ENCODE data around the gene SOCS7.
"Not testable (repeated sequence)": the region's sequence is repeated elsewhere in the genome, so short reads cannot be mapped to it uniquely, and the experiment has no call there.

The SOCS7 gene

GRCh38 chr17:38421871-38422827 is 70.5 kb downstream of the SOCS7 start:
- DNase-seq, result no peak

DNA sequence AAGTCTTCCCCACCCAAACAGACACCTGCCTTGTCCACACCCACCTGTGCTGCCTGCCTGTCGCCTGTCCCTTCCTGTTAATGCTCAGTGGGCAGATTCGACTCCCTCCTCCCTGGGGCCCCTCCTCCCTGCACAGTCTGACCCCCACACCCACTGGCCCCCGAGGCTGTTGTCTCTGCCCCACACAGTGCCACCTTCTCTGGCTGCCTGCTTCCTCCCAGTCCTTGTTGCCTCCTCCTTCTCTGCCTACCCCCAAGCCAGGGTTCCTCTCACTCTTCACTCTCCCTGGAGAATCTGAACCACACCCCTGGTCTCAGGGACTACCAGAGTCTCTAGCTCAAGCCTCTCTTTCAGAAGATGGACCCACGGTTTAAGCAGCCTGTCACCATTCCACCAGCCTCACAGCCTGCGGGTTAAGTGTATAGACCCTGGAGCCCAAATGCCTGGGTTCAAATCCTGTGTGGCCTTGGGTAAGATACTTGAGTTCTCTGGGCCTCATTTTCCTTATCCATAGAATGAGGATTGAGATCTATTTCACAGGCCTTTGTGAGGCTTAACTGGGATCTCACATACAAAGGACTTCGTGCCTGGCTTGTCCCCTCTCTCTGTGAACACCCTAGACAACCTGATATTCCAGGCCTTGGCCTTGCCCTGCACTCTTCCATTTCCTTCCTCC is 72.8 kb downstream of the SOCS7 start:
- no peak for DNase-seq

DNA sequence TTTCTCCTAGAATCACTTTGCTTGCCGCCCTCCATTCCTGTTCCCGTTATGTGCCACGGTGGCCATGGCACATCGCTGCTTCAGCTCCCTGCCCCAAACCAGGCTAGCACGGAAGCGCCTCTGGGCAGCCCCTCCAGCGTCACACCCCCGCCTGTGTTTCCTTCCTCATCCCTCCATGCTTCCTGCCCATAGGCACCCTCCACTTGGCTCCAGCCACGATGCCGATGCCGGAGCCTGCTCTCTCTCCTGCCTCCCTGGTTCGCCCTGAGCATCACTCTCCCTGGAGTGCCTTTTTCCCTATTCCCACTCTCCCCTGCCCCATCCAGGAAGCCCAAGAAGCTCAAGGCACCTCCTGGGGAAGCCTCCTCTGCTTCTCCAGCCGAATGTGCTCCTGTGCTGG is 73.4 kb downstream of the SOCS7 start:
- DNase-seq, result no peak

DNA sequence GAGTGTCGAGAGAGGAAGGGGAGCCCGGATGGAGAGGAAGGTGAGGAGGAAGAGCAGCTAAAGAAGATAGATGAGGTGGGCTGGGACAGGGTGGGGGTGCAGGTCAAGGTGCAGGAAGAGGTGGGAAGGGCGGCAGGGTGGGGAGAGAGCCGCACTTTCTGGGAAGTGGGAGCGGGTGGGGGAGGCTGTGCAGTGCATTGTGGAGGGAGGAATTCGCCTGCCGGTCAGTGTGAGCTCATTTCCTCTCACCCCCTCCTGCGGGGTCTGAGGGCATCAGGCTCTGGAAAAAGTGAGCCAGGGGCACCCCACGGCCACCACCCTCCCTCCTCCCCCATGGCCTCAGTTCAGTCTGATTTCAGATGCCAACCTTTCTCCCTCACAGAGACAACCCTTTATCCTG is 74.1 kb downstream of the SOCS7 start:
- DNase-seq, result no peak

DNA sequence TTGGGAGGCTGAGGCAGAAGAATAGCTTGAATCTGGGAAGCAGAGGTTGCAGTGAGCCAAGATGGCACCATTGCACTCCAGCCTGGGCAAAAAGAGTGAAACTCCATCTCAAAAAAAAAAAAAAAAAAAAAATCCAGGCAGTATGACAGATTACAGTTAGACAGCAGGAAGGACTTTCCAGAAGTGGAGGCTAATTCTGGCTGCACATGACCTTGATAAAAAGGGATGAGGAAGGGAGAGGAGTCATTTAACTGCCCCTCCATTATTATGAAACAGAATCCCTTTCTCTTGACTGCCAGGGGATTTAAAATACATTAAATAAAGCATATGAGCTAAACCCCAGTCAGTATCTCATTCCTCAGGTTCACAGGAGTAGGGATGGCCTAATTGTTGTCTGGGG is 74.8 kb downstream of the SOCS7 start:
- no peak for DNase-seq

- no peak for DNase-seq
Measured at GRCh38 chr17:38427160-38427949, 75.7 kb downstream of the SOCS7 start.

- no peak for DNase-seq
Measured at GRCh38 chr17:38428112-38428642, 76.5 kb downstream of the SOCS7 start, which contains the start of gene ARHGAP23. TSS of gene ARHGAP23 (plus strand) at chr17:38428464. CDS start at chr17:38428486, 22 bp downstream.

GRCh38 chr17:38428643-38429371 is 77.2 kb downstream of the SOCS7 start:
- DNase-seq, result no peak

DNA sequence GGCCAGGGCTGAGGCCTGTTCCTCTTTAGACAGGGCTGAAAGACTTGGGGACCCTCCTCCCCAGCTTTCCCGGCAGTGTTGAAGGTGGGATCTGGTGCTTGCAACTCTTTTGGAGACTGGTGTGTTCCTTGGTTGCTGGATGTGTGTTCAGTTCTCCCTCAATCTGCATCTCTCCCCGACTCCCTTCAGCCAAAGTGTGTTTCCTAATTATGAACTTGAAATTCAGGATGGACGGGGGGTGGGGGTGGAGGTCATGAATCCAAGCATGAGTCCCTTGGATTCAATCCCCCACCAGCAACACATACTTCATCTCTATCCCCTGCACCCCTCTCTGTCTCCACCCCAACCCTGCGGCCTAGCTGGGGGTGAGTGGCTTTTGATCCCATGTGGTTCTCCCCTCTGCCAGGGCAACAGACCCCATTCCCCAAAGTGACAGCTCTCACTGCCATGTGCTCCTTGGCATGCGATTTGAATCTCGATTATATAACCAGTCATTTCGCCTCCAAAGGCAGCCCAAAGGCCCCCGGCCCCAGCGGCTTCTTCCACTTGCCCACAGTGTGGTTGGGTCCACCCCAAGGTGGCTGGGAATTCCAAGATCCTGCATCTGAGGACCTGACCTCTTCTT is 77.9 kb downstream of the SOCS7 start:
- DNase-seq, result no peak

- no peak for DNase-seq
Measured at GRCh38 chr17:38430316-38430715, 78.7 kb downstream of the SOCS7 start.

GRCh38 chr17:38430822-38431221 is 79.2 kb downstream of the SOCS7 start:
- no peak for DNase-seq

DNA sequence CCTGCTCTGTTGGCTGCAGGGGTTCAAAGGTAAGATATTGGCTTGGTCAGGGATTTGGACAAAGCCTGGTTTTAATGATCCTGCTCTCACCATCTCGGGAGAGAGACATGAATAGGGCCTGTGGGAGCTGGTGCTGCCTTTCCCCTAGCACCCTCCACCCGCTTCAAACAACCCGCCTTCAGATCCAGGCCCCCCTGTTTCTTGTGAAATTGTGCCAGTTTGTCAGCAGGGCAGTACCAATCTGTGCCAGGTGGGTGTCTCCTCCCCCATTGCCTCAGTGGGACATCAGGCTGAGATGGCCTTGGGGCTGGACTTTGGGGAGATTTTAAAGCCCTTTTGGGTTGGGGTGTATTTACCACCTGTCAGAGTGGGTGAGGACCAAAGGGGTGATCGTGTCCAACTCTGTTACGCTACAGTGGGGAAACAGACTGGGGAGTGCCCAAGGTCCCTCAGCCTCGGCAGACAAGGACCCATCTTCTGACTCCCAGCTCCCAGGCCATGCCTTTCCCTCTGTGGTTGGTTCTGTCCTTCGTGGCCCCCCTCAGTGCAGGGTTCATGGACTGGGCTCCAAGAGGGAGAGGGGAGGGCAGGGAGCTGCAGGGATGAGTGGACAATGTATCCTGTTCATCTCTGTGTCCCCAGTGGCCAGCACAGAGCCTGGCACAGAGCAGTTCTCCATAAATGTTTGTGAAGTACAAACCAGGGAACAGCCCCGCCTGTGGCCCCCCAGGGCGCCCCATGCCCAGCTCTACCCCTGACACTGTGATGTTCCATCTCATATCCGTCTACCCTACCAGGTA is 79.9 kb downstream of the SOCS7 start:
- DNase-seq, result no peak

GRCh38 chr17:38434178-38434665 is 82.6 kb downstream of the SOCS7 start:
- DNase-seq, result no peak

GRCh38 chr17:38435795-38436194 is 84.2 kb downstream of the SOCS7 start:
- no peak for DNase-seq

GRCh38 chr17:38436386-38436785 is 84.7 kb downstream of the SOCS7 start:
- no peak for DNase-seq

- DNase-seq, result not testable (repeated sequence)
Measured at GRCh38 chr17:38437313-38437712, 85.7 kb downstream of the SOCS7 start.

DNA sequence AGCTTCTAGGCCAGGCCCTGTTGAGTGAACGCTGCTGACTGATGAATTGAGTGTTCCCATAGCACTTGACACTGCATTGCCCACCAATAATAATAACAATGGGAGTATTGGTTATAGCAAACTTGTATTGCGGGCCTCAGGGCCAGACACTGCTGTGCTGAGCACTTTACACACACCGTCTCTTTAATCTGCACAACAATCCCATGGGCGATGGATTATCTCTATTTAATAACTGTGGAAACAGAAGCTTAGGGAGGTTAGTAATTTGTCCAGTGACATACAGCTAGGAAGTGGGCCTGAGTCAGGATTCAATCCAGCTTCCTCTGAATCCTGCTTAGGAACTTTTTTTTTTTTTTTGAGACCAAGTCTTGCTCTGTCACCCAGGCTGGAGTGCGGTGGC is 87.8 kb downstream of the SOCS7 start:
- no peak for DNase-seq

DNA sequence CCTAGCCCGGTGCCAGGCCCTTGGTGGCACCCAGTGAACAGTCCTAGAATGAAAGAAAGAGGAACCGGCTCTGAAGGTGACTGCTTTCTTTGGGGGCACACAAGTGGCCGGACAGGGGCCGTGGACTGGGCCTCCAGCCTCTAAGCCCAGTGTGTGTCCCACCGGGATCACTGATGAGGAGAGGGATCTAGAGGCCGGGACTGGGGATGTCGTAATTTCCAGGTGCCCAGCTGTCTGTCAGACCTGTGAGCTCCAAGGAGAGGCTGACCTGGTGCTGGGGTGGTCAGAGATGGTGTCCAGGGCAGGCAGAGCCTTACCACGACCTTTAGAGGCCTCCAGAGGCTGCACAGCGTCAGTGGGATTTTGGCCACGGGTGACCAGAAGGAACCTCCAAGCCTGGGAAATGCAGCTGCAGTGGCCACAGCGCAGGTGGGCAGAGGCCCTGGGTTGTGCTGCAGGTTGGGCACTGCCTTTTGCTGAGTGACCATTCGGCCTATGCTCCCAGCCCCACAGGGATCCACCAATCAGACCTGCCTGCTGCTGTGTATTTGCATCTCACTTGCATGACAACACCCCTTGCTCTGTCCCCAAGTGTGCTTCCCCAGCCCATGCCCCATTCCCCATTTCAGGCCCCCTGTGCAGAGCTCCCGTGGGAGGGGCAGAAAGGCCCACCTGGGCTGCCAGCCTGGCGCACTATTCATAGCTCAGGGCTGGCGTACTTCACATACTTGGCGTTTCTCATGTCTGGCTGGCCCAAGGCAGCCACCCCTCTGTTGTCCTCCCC is 89.2 kb downstream of the SOCS7 start:
- DNase-seq, result no peak

- DNase-seq, result no peak
Measured at GRCh38 chr17:38441429-38442061, 89.9 kb downstream of the SOCS7 start.

Measured in NCI-H2081 treated with DMSO at 0.1 percent for 48 hours (cell line).